Hepatocyte (in vitro differentiated cells): ENCODE results near the gene TIMM22.

ENCODE experiments used
- CTCF ChIP-seq: fragments of 200-600 bp; sonication (generic); IDR thresholded peaks from 2 replicates; pipeline ENCODE4 v1.5.1; 2016; ENCODE audit warnings: antibody characterized with exemption, mild to moderate bottlenecking; ENCODE audit not compliant: poor library complexity
- EZH2 ChIP-seq: fragments of 200-600 bp; sonication (generic); IDR thresholded peaks from 2 replicates; pipeline ENCODE4 v1.6.1; 2016; ENCODE audit warnings: antibody characterized with exemption, mild to moderate bottlenecking, borderline replicate concordance
- EZH2phosphoT487 ChIP-seq: fragments of 200-600 bp; sonication (generic); IDR thresholded peaks from one replicate; pipeline ENCODE4 v1.6.1; 2018; ENCODE audit warnings: antibody characterized with exemption, mild to moderate bottlenecking, low read depth, moderate library complexity; ENCODE audit not compliant: unreplicated experiment, severe bottlenecking

GRCh38 chr17:1050996-1051925 is 54.3 kb downstream of the TIMM22 start:
- TF ChIP-seq CTCF (no peak), EZH2 (no peak), EZH2phosphoT487 (no peak)
